Measurements from ENCODE around the gene FRY. TPM values are rescaled to one million over a fixed set of nuclear protein-coding genes. Genes with fewer than 3 reads are reported as not detected.
"Not testable (repeated sequence)": the region's sequence is repeated elsewhere in the genome, so short reads cannot be mapped to it uniquely, and the experiment has no call there.

The FRY gene
- 10 to 100 TPM; 14.2 to 55.9 (median 46.5) TPM for polyA plus RNA-seq (ENCODE audit: insufficient read length in 4 of 4)

- peak in 3 of 4 donors; percentile 42 to 55 (median 48) for DNase-seq (ENCODE audit: low read depth in 4 of 4, low spot score in 3 of 4)
Measured at GRCh38 chr13:32031025-32031814, at the start of gene FRY. FRY (plus strand) TSS chr13:32031774; CDS start chr13:32031796, 22 bp downstream.

- no peak for DNase-seq (ENCODE audit: low read depth in 4 of 4, low spot score in 3 of 4)
Measured at GRCh38 chr13:31982124-31982523, 49.5 kb upstream of the FRY start.

- DNase-seq (ENCODE audit: low read depth in 4 of 4, low spot score in 3 of 4): no peak
Measured at GRCh38 chr13:31982540-31982939, 49.0 kb upstream of the FRY start.

- not testable (repeated sequence) for DNase-seq (ENCODE audit: low read depth in 4 of 4, low spot score in 3 of 4)
Measured at GRCh38 chr13:31983696-31984095, 47.9 kb upstream of the FRY start.

- not testable (repeated sequence) for DNase-seq (ENCODE audit: low read depth in 4 of 4, low spot score in 3 of 4)
Measured at GRCh38 chr13:31984388-31984787, 47.2 kb upstream of the FRY start.

- DNase-seq (ENCODE audit: low read depth in 4 of 4, low spot score in 3 of 4): no peak
Measured at GRCh38 chr13:31986676-31987470, 44.7 kb upstream of the FRY start.

- DNase-seq (ENCODE audit: low read depth in 4 of 4, low spot score in 3 of 4): no peak
Measured at GRCh38 chr13:31987535-31988170, 43.9 kb upstream of the FRY start.

GRCh38 chr13:31994367-31994766 is 37.2 kb upstream of the FRY start:
- not testable (repeated sequence) for DNase-seq (ENCODE audit: low read depth in 4 of 4, low spot score in 3 of 4)

GRCh38 chr13:31996601-31997000 is 35.0 kb upstream of the FRY start:
- DNase-seq (ENCODE audit: low read depth in 4 of 4, low spot score in 3 of 4): no peak

GRCh38 chr13:31997641-31998040 is 33.9 kb upstream of the FRY start:
- DNase-seq (ENCODE audit: low read depth in 4 of 4, low spot score in 3 of 4): no peak

GRCh38 chr13:31998131-31998530 is 33.4 kb upstream of the FRY start:
- DNase-seq (ENCODE audit: low read depth in 4 of 4, low spot score in 3 of 4): no peak

GRCh38 chr13:32000754-32001153 is 30.8 kb upstream of the FRY start:
- DNase-seq (ENCODE audit: low read depth in 4 of 4, low spot score in 3 of 4): not testable (repeated sequence)

- DNase-seq (ENCODE audit: low read depth in 4 of 4, low spot score in 3 of 4): no peak
Measured at GRCh38 chr13:32001154-32001768, 30.3 kb upstream of the FRY start.

GRCh38 chr13:32001769-32002168 is 29.8 kb upstream of the FRY start:
- DNase-seq (ENCODE audit: low read depth in 4 of 4, low spot score in 3 of 4): no peak

GRCh38 chr13:32002873-32003272 is 28.7 kb upstream of the FRY start:
- DNase-seq (ENCODE audit: low read depth in 4 of 4, low spot score in 3 of 4): no peak

- no peak for DNase-seq (ENCODE audit: low read depth in 4 of 4, low spot score in 3 of 4)
Measured at GRCh38 chr13:32007494-32007893, 24.1 kb upstream of the FRY start.

GRCh38 chr13:32008518-32009175 is 22.9 kb upstream of the FRY start:
- no peak for DNase-seq (ENCODE audit: low read depth in 4 of 4, low spot score in 3 of 4)

- no peak for DNase-seq (ENCODE audit: low read depth in 4 of 4, low spot score in 3 of 4)
Measured at GRCh38 chr13:32009362-32009761, 22.2 kb upstream of the FRY start.

GRCh38 chr13:32010136-32010535 is 21.4 kb upstream of the FRY start:
- DNase-seq (ENCODE audit: low read depth in 4 of 4, low spot score in 3 of 4): no peak

- DNase-seq (ENCODE audit: low read depth in 4 of 4, low spot score in 3 of 4): no peak
Measured at GRCh38 chr13:32011971-32012370, 19.6 kb upstream of the FRY start.

Measured in left renal pelvis (tissue), 4 donors.